ENCODE results near the gene STARD13. TPM values are rescaled to one million over a fixed set of nuclear protein-coding genes. Genes with fewer than 3 reads are reported as not detected.

STARD13 gene
- total and polyA plus RNA-seq, 2 donors (not counting 1 experiment from before 2014, with no cell fraction given): 0.06 to 0.22 TPM

GRCh38 chr13:33280923-33281322 lies 4.6 kb downstream of the STARD13 start:
- ATAC-seq (ENCODE audit: low read depth) (no peak), DNase-seq (no peak)
- no peak overlapping the region for H3K27ac Mint-ChIP-seq
- peaks cover 35% of the 10 kb centered on the region for H3K27me3 Mint-ChIP-seq
- H3K4me3 Mint-ChIP-seq: no peak overlapping the region
- Histone ChIP-seq H3K27me3 (replicated peaks in 1 of 4; ENCODE audit: control extremely low read depth in 1 of 4, control insufficient read depth in 3 of 4, insufficient read depth in 4 of 4, low read length in 3 of 4) (peaks cover 0 to 16% (median 13%) of the 10 kb centered on the region in 4 experiments), H3K4me3 (ENCODE audit: control extremely low read depth in 1 of 5, extremely low read depth in 1 of 5, insufficient read depth in 1 of 5, low read depth in 2 of 5, low read length in 4 of 5) (no peak overlapping the region), H4K20me1 (ENCODE audit: control insufficient read depth, insufficient read depth, low read length, poor library complexity, severe bottlenecking) (no peaks in the 10 kb centered on the region), H3K4me2 (replicated peaks; ENCODE audit: low read depth, low read length, poor library complexity, severe bottlenecking) (no peak overlapping the region), H3K9me3 (ENCODE audit: control extremely low read depth in 1 of 3, control insufficient read depth in 2 of 3, insufficient read depth in 1 of 3, low read length in 2 of 3) (no peaks in the 10 kb centered on the region), H3K4me1 (ENCODE audit: control insufficient read depth in 2 of 2, insufficient read depth in 2 of 2, low read length in 2 of 2) (peaks cover 11 to 12% of the 10 kb centered on the region in 2 donors), H3K79me2 (ENCODE audit: control insufficient read depth, insufficient read depth, low read length) (no peaks in the 10 kb centered on the region), H2AFZ (ENCODE audit: insufficient read depth, low read depth, low read length, poor library complexity, severe bottlenecking) (no peak overlapping the region), H3K9ac (ENCODE audit: low read length) (no peak overlapping the region), H3K27ac (ENCODE audit: low read length in 2 of 2) (no peak overlapping the region), H3K36me3 (replicated peaks in 1 of 2; ENCODE audit: control extremely low read depth in 1 of 2, control insufficient read depth in 1 of 2, extremely low read depth in 1 of 2, insufficient read depth in 2 of 2, low read length in 1 of 2) (no peaks in the 10 kb centered on the region)
- ChIA-PET CTCF (interaction anchor here (0.7 kb wide), 1 partner anchor 53 kb away, joined by 3 read pairs; no protein-coding TSS in a partner anchor), POLR2A (no interaction called here)
- 100% methylated on average over 2 of the region's 5 CpGs for WGBS (ENCODE audit: insufficient coverage)
- peaks cover 13% of the 10 kb centered on the region for H3K4me1 Mint-ChIP-seq
- intact Hi-C loops (cut with micrococcal nuclease): no loop called here
- TF ChIP-seq CTCF (IDR thresholded peaks at IDR 0.05): no peak
- TF ChIP-seq EZH2 (IDR thresholded peaks at IDR 0.05; ENCODE audit: borderline replicate concordance, insufficient read depth, low read depth, low read length, poor library complexity, severe bottlenecking): no peak
- H3K9me3 Mint-ChIP-seq (ENCODE audit: insufficient read depth): no peaks in the 10 kb centered on the region

- H3K9ac ChIP-seq (ENCODE audit: low read length): no peak overlapping the region
- peaks cover 0 to 15% (median 8%) of the 10 kb centered on the region in 4 experiments for H3K27me3 ChIP-seq (replicated peaks in 1 of 4; ENCODE audit: control extremely low read depth in 1 of 4, control insufficient read depth in 3 of 4, insufficient read depth in 4 of 4, low read length in 3 of 4)
- intact Hi-C loops (cut with micrococcal nuclease): no loop called here
- no peaks in the 10 kb centered on the region for H3K36me3 ChIP-seq (replicated peaks in 1 of 2; ENCODE audit: control extremely low read depth in 1 of 2, control insufficient read depth in 1 of 2, extremely low read depth in 1 of 2, insufficient read depth in 2 of 2, low read length in 1 of 2)
- no peak overlapping the region for H2AFZ ChIP-seq (ENCODE audit: insufficient read depth, low read depth, low read length, poor library complexity, severe bottlenecking)
- no peak overlapping the region for H3K4me3 Mint-ChIP-seq
- peaks cover 6% of the 10 kb centered on the region in 2 donors for H3K4me1 ChIP-seq (ENCODE audit: control insufficient read depth in 2 of 2, insufficient read depth in 2 of 2, low read length in 2 of 2)
- no peaks in the 10 kb centered on the region for H4K20me1 ChIP-seq (ENCODE audit: control insufficient read depth, insufficient read depth, low read length, poor library complexity, severe bottlenecking)
- no peak overlapping the region for H3K4me3 ChIP-seq (ENCODE audit: control extremely low read depth in 1 of 5, extremely low read depth in 1 of 5, insufficient read depth in 1 of 5, low read depth in 2 of 5, low read length in 4 of 5)
- ATAC-seq (ENCODE audit: low read depth): no peak
- H3K9me3 ChIP-seq (ENCODE audit: control extremely low read depth in 1 of 3, control insufficient read depth in 2 of 3, insufficient read depth in 1 of 3, low read length in 2 of 3): no peaks in the 10 kb centered on the region
- H3K4me1 Mint-ChIP-seq: peaks cover 7% of the 10 kb centered on the region
- H3K27me3 Mint-ChIP-seq: peaks cover 29% of the 10 kb centered on the region
- DNase-seq: no peak
- ChIA-PET POLR2A (no interaction called here), CTCF (interaction anchor here (0.7 kb wide), 1 partner anchor 52 kb away, joined by 3 read pairs; no protein-coding TSS in a partner anchor)
- no CpG with 5 or more reads among the region's 3 CpGs for WGBS (ENCODE audit: insufficient coverage)
- H3K9me3 Mint-ChIP-seq (ENCODE audit: insufficient read depth): no peaks in the 10 kb centered on the region
- no peak for TF ChIP-seq CTCF (IDR thresholded peaks at IDR 0.05)
- no peak for TF ChIP-seq EZH2 (IDR thresholded peaks at IDR 0.05; ENCODE audit: borderline replicate concordance, insufficient read depth, low read depth, low read length, poor library complexity, severe bottlenecking)
- H3K79me2 ChIP-seq (ENCODE audit: control insufficient read depth, insufficient read depth, low read length): no peaks in the 10 kb centered on the region
- no peak overlapping the region for H3K27ac ChIP-seq (ENCODE audit: low read length in 2 of 2)
- no peak overlapping the region for H3K27ac Mint-ChIP-seq
- no peak overlapping the region for H3K4me2 ChIP-seq (replicated peaks; ENCODE audit: low read depth, low read length, poor library complexity, severe bottlenecking)
Observed at GRCh38 chr13:33280279-33280905, 5.2 kb downstream of the STARD13 start.

Data from B cell (primary cell).